Suprapubic skin (tissue), 4 donors: ENCODE data around the gene NADSYN1.
"Not testable (repeated sequence)": the region's sequence is repeated elsewhere in the genome, so short reads cannot be mapped to it uniquely, and the experiment has no call there.

Experiments
- POLR2A ChIP-seq, 2 donors: fragments of 450-650 bp; IDR thresholded peaks; one replicate each; pipeline ENCODE4 v1.6.1; 2017; ENCODE audit warnings: antibody characterized with exemption in 2 of 2, mild to moderate bottlenecking in 2 of 2, moderate library complexity in 2 of 2
- POLR2AphosphoS5 ChIP-seq, 3 donors: sonication (generic); formaldehyde crosslinking; IDR thresholded peaks; one replicate each; pipeline ENCODE4 v1.6.1; 2017; ENCODE audit warnings: antibody characterized with exemption in 3 of 3
- TF ChIP-seq, protein P1 (sequence below), 2 donors: fragments of 200-600 bp in 1 of 2; fragments of 450-650 bp in 1 of 2; sonication (generic) in 1 of 2; IDR thresholded peaks; one replicate each; pipeline ENCODE4 v1.5.1; 2016 to 2019; ENCODE audit warnings: antibody characterized with exemption in 2 of 2, mild to moderate bottlenecking in 1 of 2, moderate library complexity in 1 of 2

- TF ChIP-seq, protein P1, sequence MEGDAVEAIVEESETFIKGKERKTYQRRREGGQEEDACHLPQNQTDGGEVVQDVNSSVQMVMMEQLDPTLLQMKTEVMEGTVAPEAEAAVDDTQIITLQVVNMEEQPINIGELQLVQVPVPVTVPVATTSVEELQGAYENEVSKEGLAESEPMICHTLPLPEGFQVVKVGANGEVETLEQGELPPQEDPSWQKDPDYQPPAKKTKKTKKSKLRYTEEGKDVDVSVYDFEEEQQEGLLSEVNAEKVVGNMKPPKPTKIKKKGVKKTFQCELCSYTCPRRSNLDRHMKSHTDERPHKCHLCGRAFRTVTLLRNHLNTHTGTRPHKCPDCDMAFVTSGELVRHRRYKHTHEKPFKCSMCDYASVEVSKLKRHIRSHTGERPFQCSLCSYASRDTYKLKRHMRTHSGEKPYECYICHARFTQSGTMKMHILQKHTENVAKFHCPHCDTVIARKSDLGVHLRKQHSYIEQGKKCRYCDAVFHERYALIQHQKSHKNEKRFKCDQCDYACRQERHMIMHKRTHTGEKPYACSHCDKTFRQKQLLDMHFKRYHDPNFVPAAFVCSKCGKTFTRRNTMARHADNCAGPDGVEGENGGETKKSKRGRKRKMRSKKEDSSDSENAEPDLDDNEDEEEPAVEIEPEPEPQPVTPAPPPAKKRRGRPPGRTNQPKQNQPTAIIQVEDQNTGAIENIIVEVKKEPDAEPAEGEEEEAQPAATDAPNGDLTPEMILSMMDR (IDR thresholded peaks at IDR 0.05): not testable (repeated sequence)
- not testable (repeated sequence) for TF ChIP-seq POLR2A, POLR2AphosphoS5 (IDR thresholded peaks at IDR 0.05)
Measured at GRCh38 chr11:71422318-71422717, 30.7 kb upstream of the NADSYN1 start.
